ENCODE measurements around the gene TMEM205.

DNA sequence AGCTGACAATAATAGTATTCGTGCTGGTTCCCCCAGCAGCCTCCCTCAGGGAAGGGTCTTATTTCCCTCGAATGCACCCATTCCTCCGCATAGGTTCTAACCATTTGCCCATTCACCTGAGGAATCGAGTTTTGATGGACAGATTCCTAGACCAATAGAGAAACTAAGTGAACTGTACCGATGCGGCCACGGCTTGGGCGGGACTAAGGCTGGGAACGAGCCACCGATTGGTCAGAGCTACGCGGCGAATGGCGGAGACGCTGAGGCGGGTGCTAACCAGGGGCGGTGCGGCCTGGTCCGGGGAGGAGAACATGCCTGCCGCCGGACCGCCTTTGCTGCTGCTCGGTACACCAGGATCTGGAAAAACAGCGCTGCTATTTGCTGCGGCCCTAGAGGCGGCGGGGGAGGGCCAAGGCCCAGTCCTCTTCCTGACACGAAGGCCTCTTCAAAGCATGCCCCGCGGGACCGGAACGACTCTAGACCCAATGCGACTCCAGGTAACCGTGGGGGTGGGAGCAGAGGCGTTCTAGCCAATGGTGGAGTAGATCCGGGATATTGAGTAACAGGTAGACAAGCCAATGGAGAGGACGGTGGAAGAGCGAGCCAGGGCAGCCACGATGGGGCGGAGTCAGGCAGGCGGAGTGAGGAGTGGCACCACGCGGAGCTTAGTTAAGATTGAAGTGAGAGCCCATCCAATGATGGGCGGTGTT lies 28.5 kb upstream of the TMEM205 start, which contains the start of gene SWSAP1:
- TF ChIP-seq CTCF (IDR thresholded peaks at IDR 0.05) = no peak
- TF ChIP-seq POLR2A (IDR thresholded peaks at IDR 0.05) = peak in 1 of 2 donors; percentile 73

Measured in adrenal gland (tissue), 5 donors.